Measurements from ENCODE around the gene CYP2A6.

DNA sequence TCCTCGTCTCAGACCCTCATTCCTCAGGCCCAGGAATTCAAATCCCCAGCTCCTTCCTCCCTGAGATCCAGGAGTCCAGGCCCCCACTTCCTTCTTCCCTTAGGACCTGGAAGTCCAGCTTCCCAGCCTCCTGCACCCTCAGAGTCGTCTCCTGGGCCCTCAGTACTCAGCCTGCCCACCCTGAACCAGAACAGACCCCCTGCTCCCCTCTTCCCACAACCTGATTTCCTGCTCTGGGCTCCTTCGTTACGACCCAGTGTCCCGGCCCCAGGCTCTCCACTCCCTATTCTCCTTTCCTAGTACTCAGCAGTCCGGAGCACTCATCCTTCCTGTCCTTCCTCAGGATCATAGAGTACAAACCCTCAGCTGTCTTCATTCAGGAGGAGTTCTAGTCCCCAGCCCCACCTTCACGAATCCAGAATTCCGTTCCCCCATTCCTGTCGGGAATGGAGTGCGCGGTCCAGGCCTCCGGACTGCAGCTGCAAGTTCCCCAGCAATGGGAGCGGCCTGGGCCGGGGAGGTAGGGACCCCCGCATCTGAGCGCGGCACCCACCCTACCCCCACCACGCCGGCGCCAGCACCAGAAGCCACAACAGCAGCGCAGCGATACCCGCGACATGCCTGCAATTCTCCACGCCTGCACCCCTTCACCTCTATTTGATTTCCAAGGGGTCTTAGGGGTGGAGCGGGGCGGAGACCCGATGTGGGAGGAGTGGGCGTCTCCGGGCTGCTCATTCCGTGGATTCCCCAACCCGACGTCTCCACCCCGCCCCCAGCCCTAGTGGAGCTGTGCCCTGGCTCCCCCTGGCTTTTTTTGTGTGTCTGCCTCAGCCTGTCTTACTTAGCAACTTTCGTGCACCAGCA, 38.5 kb downstream of the CYP2A6 start:
- TF ChIP-seq, protein P1, sequence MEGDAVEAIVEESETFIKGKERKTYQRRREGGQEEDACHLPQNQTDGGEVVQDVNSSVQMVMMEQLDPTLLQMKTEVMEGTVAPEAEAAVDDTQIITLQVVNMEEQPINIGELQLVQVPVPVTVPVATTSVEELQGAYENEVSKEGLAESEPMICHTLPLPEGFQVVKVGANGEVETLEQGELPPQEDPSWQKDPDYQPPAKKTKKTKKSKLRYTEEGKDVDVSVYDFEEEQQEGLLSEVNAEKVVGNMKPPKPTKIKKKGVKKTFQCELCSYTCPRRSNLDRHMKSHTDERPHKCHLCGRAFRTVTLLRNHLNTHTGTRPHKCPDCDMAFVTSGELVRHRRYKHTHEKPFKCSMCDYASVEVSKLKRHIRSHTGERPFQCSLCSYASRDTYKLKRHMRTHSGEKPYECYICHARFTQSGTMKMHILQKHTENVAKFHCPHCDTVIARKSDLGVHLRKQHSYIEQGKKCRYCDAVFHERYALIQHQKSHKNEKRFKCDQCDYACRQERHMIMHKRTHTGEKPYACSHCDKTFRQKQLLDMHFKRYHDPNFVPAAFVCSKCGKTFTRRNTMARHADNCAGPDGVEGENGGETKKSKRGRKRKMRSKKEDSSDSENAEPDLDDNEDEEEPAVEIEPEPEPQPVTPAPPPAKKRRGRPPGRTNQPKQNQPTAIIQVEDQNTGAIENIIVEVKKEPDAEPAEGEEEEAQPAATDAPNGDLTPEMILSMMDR (IDR thresholded peaks at IDR 0.05; ENCODE audit: low read depth, low read length), result no peak
- no peak for TF ChIP-seq EZH2phosphoT487 (IDR thresholded peaks at IDR 0.05; ENCODE audit: low read depth)
